WTC11 (cell line): ENCODE measurements around the gene SYTL4. TPM values are rescaled to one million over a fixed set of nuclear protein-coding genes. Genes with fewer than 3 reads are reported as not detected.

Source experiments
- ATAC-seq: fragments of 200-7000 bp; cut with Tn5 transposase; 2 replicates; pipeline ENCODE4 v1.10.0; 2021; ENCODE audit warnings: mild to moderate bottlenecking, moderate library complexity
- CTCF ChIA-PET: fragments of 300-600 bp; sonication (Branson Sonifier 250); formaldehyde crosslinking; loops from one replicate; lab custom pipeline; 2021; ENCODE audit warnings: antibody characterized with exemption; lab: Charles Lee
- POLR2A ChIA-PET: fragments of 350-600 bp; sonication (Branson Sonifier 250); formaldehyde crosslinking; loops from one replicate; lab custom pipeline; 2021; ENCODE audit warnings: antibody characterized with exemption; lab: Charles Lee
- DNase-seq: peaks from one replicate; pipeline ENCODE4 v3.0.0; 2021; ENCODE audit warnings: low spot score
- H3K27ac Mint-ChIP-seq: 2 replicates; pipeline ENCODE4 v1.8.0; 2021; ENCODE audit warnings: mixed read lengths
- H3K27me3 Mint-ChIP-seq: 2 replicates; pipeline ENCODE4 v1.8.0; 2021; ENCODE audit warnings: low read depth, mild to moderate bottlenecking, moderate library complexity, mixed read lengths
- H3K36me3 Mint-ChIP-seq: 2 replicates; pipeline ENCODE4 v1.8.0; 2021; ENCODE audit warnings: mixed read lengths
- H3K4me1 Mint-ChIP-seq: 2 replicates; pipeline ENCODE4 v1.8.0; 2022; ENCODE audit warnings: mixed read lengths
- H3K4me3 Mint-ChIP-seq: 2 replicates; pipeline ENCODE4 v1.8.0; 2021; ENCODE audit warnings: mild to moderate bottlenecking, moderate library complexity, mixed read lengths
- H3K9me3 Mint-ChIP-seq: 2 replicates; pipeline ENCODE4 v1.8.0; 2021; ENCODE audit warnings: mixed read lengths
- AFF4 ChIP-seq: sonication (generic); formaldehyde crosslinking; IDR thresholded peaks from 2 replicates; pipeline ENCODE4 v1.8.1; 2023; ENCODE audit warnings: mild to moderate bottlenecking, missing genetic modification reagents, borderline replicate concordance
- EMX1 ChIP-seq: fragments of 250-450 bp; sonication (Bioruptor Pico); IDR thresholded peaks from 2 replicates; pipeline ENCODE4 v1.8.0; 2021; ENCODE audit warnings: mild to moderate bottlenecking
- FOXJ3 ChIP-seq: sonication (generic); formaldehyde crosslinking; IDR thresholded peaks from 2 replicates; pipeline ENCODE4 v1.9.0; 2021; ENCODE audit warnings: missing genetic modification reagents, mild to moderate bottlenecking, borderline replicate concordance
- GRHL2 ChIP-seq: fragments of 250-450 bp; sonication (Bioruptor Pico); IDR thresholded peaks from 2 replicates; pipeline ENCODE4 v1.8.0; 2022; ENCODE audit warnings: mild to moderate bottlenecking, moderate library complexity; ENCODE audit not compliant: insufficient replicate concordance, severe bottlenecking
- IRF2 ChIP-seq: sonication (generic); formaldehyde crosslinking; IDR thresholded peaks from 2 replicates; pipeline ENCODE4 v1.8.0; 2022; ENCODE audit warnings: low read depth, missing genetic modification reagents, borderline replicate concordance
- NR2C2 ChIP-seq: sonication (generic); formaldehyde crosslinking; IDR thresholded peaks from 2 replicates; pipeline ENCODE4 v1.8.0; 2022; ENCODE audit warnings: mild to moderate bottlenecking, missing genetic modification reagents
- OVOL2 ChIP-seq: fragments of 250-450 bp; sonication (Bioruptor Pico); IDR thresholded peaks from 2 replicates; pipeline ENCODE4 v1.9.0; 2021; ENCODE audit warnings: mild to moderate bottlenecking, borderline replicate concordance
- RORB ChIP-seq: fragments of 250-450 bp; sonication (Bioruptor Pico); IDR thresholded peaks from 2 replicates; pipeline ENCODE4 v1.9.0; 2021; ENCODE audit warnings: mild to moderate bottlenecking
- ZBTB21 ChIP-seq: sonication (generic); formaldehyde crosslinking; IDR thresholded peaks from 2 replicates; pipeline ENCODE4 v1.8.1; 2023; ENCODE audit warnings: mild to moderate bottlenecking, missing genetic modification reagents, borderline replicate concordance
- total RNA-seq: library from RNA; stranded (reverse); gene quantifications from 3 replicates; pipeline ENCODE4 v1.2.3, GENCODE V29; 2021
- TF ChIP-seq, protein P1 (sequence below): sonication (generic); formaldehyde crosslinking; IDR thresholded peaks from 2 replicates; pipeline ENCODE4 v1.8.1; 2022; ENCODE audit warnings: low read depth, mild to moderate bottlenecking, moderate library complexity, missing genetic modification reagents, borderline replicate concordance
- TF ChIP-seq, protein P2 (sequence below): fragments of 250-450 bp; sonication (Bioruptor Pico); IDR thresholded peaks from 2 replicates; pipeline ENCODE4 v1.9.0; 2021; ENCODE audit warnings: mild to moderate bottlenecking

Gene SYTL4
- total RNA-seq, 1 experiment from 2014 or later: 0.31 TPM

DNA sequence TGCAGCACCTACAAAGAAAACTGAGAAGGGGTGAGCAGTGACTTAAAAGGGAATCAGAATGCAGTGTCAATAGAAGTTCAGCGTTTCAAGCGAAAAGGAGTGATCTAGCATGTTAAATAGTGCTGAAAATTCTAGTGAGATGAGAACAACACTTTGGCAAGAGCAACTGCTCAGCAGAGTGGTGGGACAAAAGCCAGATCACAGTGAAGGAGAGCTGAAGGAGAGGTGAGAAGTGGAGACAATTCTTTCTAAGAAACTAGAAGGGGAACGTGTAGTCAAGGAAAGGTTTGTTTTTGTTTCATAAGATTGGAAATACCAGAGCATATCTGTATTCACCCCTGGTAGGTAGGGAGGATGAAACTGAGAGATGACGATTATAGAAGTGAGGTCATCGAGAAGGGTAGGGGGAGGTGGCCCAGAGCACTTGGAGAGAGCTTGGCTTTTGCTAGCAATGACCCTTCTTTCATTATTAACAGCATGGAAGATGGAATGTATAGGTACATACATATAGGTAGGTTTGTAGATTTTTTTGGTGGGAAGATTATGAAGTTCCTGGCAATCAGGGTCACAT lies 54.2 kb downstream of the SYTL4 start (continued):
- TF ChIP-seq, protein P1, sequence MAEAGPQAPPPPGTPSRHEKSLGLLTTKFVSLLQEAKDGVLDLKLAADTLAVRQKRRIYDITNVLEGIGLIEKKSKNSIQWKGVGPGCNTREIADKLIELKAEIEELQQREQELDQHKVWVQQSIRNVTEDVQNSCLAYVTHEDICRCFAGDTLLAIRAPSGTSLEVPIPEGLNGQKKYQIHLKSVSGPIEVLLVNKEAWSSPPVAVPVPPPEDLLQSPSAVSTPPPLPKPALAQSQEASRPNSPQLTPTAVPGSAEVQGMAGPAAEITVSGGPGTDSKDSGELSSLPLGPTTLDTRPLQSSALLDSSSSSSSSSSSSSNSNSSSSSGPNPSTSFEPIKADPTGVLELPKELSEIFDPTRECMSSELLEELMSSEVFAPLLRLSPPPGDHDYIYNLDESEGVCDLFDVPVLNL (CRISPR knock-in tag): no peak

- CTCF ChIA-PET: interaction anchor here (1.4 to 7.2 kb wide), 2 partner anchors 10 to 94 kb away, joined by 4 to 94 read pairs; no protein-coding TSS in a partner anchor
Measured at GRCh38 chrX:100674705-100675104, 57.2 kb downstream of the SYTL4 start.

More at GRCh38 chrX:100674705-100675104, 57.2 kb downstream of the SYTL4 start:
- H3K27ac Mint-ChIP-seq: no peak overlapping the region
- H3K4me1 Mint-ChIP-seq: peaks cover 11% of the 10 kb centered on the region; the same call in 1 of the 2 replicates
- TF ChIP-seq FOXJ3 (CRISPR knock-in tag) (no peak), NR2C2 (CRISPR knock-in tag) (no peak), EMX1 (CRISPR knock-in tag) (no peak), AFF4 (CRISPR knock-in tag) (no peak), GRHL2 (no peak), ZBTB21 (CRISPR knock-in tag) (no peak), IRF2 (CRISPR knock-in tag) (no peak), RORB (no peak), OVOL2 (CRISPR knock-in tag) (no peak)
- TF ChIP-seq, protein P2, sequence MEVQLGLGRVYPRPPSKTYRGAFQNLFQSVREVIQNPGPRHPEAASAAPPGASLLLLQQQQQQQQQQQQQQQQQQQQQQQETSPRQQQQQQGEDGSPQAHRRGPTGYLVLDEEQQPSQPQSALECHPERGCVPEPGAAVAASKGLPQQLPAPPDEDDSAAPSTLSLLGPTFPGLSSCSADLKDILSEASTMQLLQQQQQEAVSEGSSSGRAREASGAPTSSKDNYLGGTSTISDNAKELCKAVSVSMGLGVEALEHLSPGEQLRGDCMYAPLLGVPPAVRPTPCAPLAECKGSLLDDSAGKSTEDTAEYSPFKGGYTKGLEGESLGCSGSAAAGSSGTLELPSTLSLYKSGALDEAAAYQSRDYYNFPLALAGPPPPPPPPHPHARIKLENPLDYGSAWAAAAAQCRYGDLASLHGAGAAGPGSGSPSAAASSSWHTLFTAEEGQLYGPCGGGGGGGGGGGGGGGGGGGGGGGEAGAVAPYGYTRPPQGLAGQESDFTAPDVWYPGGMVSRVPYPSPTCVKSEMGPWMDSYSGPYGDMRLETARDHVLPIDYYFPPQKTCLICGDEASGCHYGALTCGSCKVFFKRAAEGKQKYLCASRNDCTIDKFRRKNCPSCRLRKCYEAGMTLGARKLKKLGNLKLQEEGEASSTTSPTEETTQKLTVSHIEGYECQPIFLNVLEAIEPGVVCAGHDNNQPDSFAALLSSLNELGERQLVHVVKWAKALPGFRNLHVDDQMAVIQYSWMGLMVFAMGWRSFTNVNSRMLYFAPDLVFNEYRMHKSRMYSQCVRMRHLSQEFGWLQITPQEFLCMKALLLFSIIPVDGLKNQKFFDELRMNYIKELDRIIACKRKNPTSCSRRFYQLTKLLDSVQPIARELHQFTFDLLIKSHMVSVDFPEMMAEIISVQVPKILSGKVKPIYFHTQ (CRISPR knock-in tag): no peak
- TF ChIP-seq, protein P1 (CRISPR knock-in tag): no peak
- H3K4me3 Mint-ChIP-seq: no peak overlapping the region
- H3K36me3 Mint-ChIP-seq: no peaks in the 10 kb centered on the region
- POLR2A ChIA-PET: no interaction called here
- no peaks in the 10 kb centered on the region for H3K9me3 Mint-ChIP-seq
- ATAC-seq: no peak
- DNase-seq: no peak
- no peaks in the 10 kb centered on the region for H3K27me3 Mint-ChIP-seq
